ENCODE data around the gene CA10. TPM values are rescaled to one million over a fixed set of nuclear protein-coding genes. Genes with fewer than 3 reads are reported as not detected.

The CA10 gene
- total RNA-seq, 2 donors from 2014 or later = 0.26 TPM; not detected in 1

- intact Hi-C loops (cut with DNase I) = no loop called here
- ATAC-seq (no peak), DNase-seq (no peak)
- Histone ChIP-seq H3K27ac (no peak overlapping the region), H3K9me3 (no peaks in the 10 kb centered on the region), H3K4me1 (peaks cover 16% of the 10 kb centered on the region), H3K36me3 (replicated peaks in 1 of 2; ENCODE audit: insufficient read depth in 1 of 2, low read depth in 2 of 2) (no peaks in the 10 kb centered on the region), H3K27me3 (peaks cover 0 to 22% of the 10 kb centered on the region in 2 donors), H3K4me3 (no peak overlapping the region)
- WGBS, 2 donors = 43 to 45% methylated on average over 4 of the region's 4 CpGs
- no peak for TF ChIP-seq CTCF (IDR thresholded peaks at IDR 0.05)
- no peak for TF ChIP-seq POLR2A (IDR thresholded peaks at IDR 0.05)
Measured at GRCh38 chr17:52154466-52154865, 4.0 kb downstream of the CA10 start.

- intact Hi-C loops (cut with DNase I) = no loop called here
- H3K4me1 ChIP-seq = peaks cover 11% of the 10 kb centered on the region
- DNase-seq (no peak), ATAC-seq (no peak)
- H3K9me3 ChIP-seq = no peaks in the 10 kb centered on the region
- no peak overlapping the region for H3K4me3 ChIP-seq
- WGBS, 2 donors = 78 to 91% methylated on average over 2 of the region's 2 CpGs
- no peaks in the 10 kb centered on the region for H3K27me3 ChIP-seq
- no peaks in the 10 kb centered on the region for H3K36me3 ChIP-seq (replicated peaks in 1 of 2; ENCODE audit: insufficient read depth in 1 of 2, low read depth in 2 of 2)
- H3K27ac ChIP-seq = no peak overlapping the region
- no peak for TF ChIP-seq CTCF (IDR thresholded peaks at IDR 0.05)
- TF ChIP-seq POLR2A (IDR thresholded peaks at IDR 0.05) = no peak
Measured at GRCh38 chr17:52150935-52151334, 7.6 kb downstream of the CA10 start.

- peaks cover 11% of the 10 kb centered on the region for H3K4me1 ChIP-seq
- no peak overlapping the region for H3K27ac ChIP-seq
- TF ChIP-seq POLR2A (IDR thresholded peaks at IDR 0.05) (no peak), CTCF (IDR thresholded peaks at IDR 0.05) (no peak)
- intact Hi-C loops (cut with DNase I) = no loop called here
- H3K36me3 ChIP-seq (replicated peaks in 1 of 2; ENCODE audit: insufficient read depth in 1 of 2, low read depth in 2 of 2) = no peaks in the 10 kb centered on the region
- ATAC-seq = no peak
- WGBS, 2 donors = 83 to 87% methylated on average over 1 of the region's 1 CpG
- H3K9me3 ChIP-seq = no peaks in the 10 kb centered on the region
- no peaks in the 10 kb centered on the region for H3K27me3 ChIP-seq
- no peak for DNase-seq
- no peak overlapping the region for H3K4me3 ChIP-seq
Measured at GRCh38 chr17:52149626-52150025, 8.9 kb downstream of the CA10 start.

- peak overlapping the region in 1 of 4 donors; percentile 4 for H3K27ac ChIP-seq
- TF ChIP-seq CTCF (IDR thresholded peaks at IDR 0.05) (no peak), POLR2A (IDR thresholded peaks at IDR 0.05) (no peak)
- H3K4me1 ChIP-seq = peaks cover 11% of the 10 kb centered on the region
- H3K27me3 ChIP-seq = no peaks in the 10 kb centered on the region
- no peaks in the 10 kb centered on the region for H3K9me3 ChIP-seq
- H3K36me3 ChIP-seq (replicated peaks in 1 of 2; ENCODE audit: insufficient read depth in 1 of 2, low read depth in 2 of 2) = no peaks in the 10 kb centered on the region
- peak in 3 of 4 donors; percentile 45 to 52 (median 48) for DNase-seq
- no peak for ATAC-seq
- no peak overlapping the region for H3K4me3 ChIP-seq
- intact Hi-C loops (cut with DNase I) = no loop called here
- WGBS, 2 donors = 13 to 27% methylated on average over 1 of the region's 1 CpG
Measured at GRCh38 chr17:52148969-52149351, 9.6 kb downstream of the CA10 start.

GRCh38 chr17:52148288-52148968 is 10.1 kb downstream of the CA10 start:
- peaks cover 11% of the 10 kb centered on the region for H3K4me1 ChIP-seq
- ATAC-seq (no peak), DNase-seq (no peak)
- H3K9me3 ChIP-seq = no peaks in the 10 kb centered on the region
- no peak overlapping the region for H3K4me3 ChIP-seq
- intact Hi-C loops (cut with DNase I) = no loop called here
- no peaks in the 10 kb centered on the region for H3K36me3 ChIP-seq (replicated peaks in 1 of 2; ENCODE audit: insufficient read depth in 1 of 2, low read depth in 2 of 2)
- no peak for TF ChIP-seq POLR2A (IDR thresholded peaks at IDR 0.05)
- no peak for TF ChIP-seq CTCF (IDR thresholded peaks at IDR 0.05)
- H3K27ac ChIP-seq = peak overlapping the region in 1 of 4 donors; percentile 4
- no peaks in the 10 kb centered on the region for H3K27me3 ChIP-seq
- 78 to 90% methylated on average over 2 of the region's 2 CpGs for WGBS, 2 donors
